Renal cortical epithelial cell (primary cell): ENCODE results near the gene NKAIN2. TPM values are rescaled to one million over a fixed set of nuclear protein-coding genes. Genes with fewer than 3 reads are reported as not detected.
A peak's percentile ranks its signal among the peaks of the same experiment; 100 is the strongest.

Experiments
- DNase-seq: peaks from one replicate; pipeline ENCODE4 v3.0.0-alpha.2; 2011; ENCODE audit warnings: low read depth
- total RNA-seq: library from RNA; depleted of rRNA; stranded (reverse); fragments of >200 nt; gene quantifications from 2 replicates; pipeline ENCODE4 v1.2.3, GENCODE V29; 2014

NKAIN2 gene
- total RNA-seq, 1 donor from 2014 or later: not detected

- DNase-seq: no peak
Observed at GRCh38 chr6:124755321-124755720, 951.7 kb downstream of the NKAIN2 start.

- no peak for DNase-seq
Observed at GRCh38 chr6:124757560-124757959, 953.9 kb downstream of the NKAIN2 start.

- no peak for DNase-seq
Observed at GRCh38 chr6:124758663-124759062, 955.0 kb downstream of the NKAIN2 start.

GRCh38 chr6:124765280-124765679, 961.6 kb downstream of the NKAIN2 start:
- no peak for DNase-seq

- no peak for DNase-seq
Observed at GRCh38 chr6:124768224-124768623, 964.6 kb downstream of the NKAIN2 start.

GRCh38 chr6:124769811-124770544, 966.3 kb downstream of the NKAIN2 start:
- no peak for DNase-seq

- DNase-seq: no peak
Observed at GRCh38 chr6:124770784-124771183, 967.1 kb downstream of the NKAIN2 start.

GRCh38 chr6:124772733-124773319, 969.2 kb downstream of the NKAIN2 start:
- no peak for DNase-seq

GRCh38 chr6:124775121-124775520, 971.5 kb downstream of the NKAIN2 start:
- DNase-seq: no peak

GRCh38 chr6:124777863-124778262, 974.2 kb downstream of the NKAIN2 start:
- DNase-seq: no peak

GRCh38 chr6:124780623-124781022, 977.0 kb downstream of the NKAIN2 start:
- DNase-seq: peak; percentile 29

- no peak for DNase-seq
Observed at GRCh38 chr6:124783344-124783743, 979.7 kb downstream of the NKAIN2 start.

GRCh38 chr6:124791156-124791555, 987.5 kb downstream of the NKAIN2 start:
- no peak for DNase-seq

GRCh38 chr6:124792386-124792785, 988.7 kb downstream of the NKAIN2 start:
- DNase-seq: peak; percentile 1

GRCh38 chr6:124793398-124793797, 989.7 kb downstream of the NKAIN2 start:
- no peak for DNase-seq

- no peak for DNase-seq
Observed at GRCh38 chr6:124795643-124796463, 992.2 kb downstream of the NKAIN2 start.

- no peak for DNase-seq
Observed at GRCh38 chr6:124796464-124796970, 992.9 kb downstream of the NKAIN2 start.

- no peak for DNase-seq
Observed at GRCh38 chr6:124797224-124797623, 993.6 kb downstream of the NKAIN2 start.

GRCh38 chr6:124798942-124799496, 995.4 kb downstream of the NKAIN2 start:
- peak; percentile 1 for DNase-seq

- DNase-seq: no peak
Observed at GRCh38 chr6:124799638-124800037, 996.0 kb downstream of the NKAIN2 start.

GRCh38 chr6:124800222-124800621, 996.6 kb downstream of the NKAIN2 start:
- DNase-seq: no peak

- DNase-seq: no peak
Observed at GRCh38 chr6:124812067-124812466, 1008.4 kb downstream of the NKAIN2 start.
